HG03045 (cell line): ENCODE measurements around the gene NF1.
"Not testable (repeated sequence)": the region's sequence is repeated elsewhere in the genome, so short reads cannot be mapped to it uniquely, and the experiment has no call there.

Experiments
- ATAC-seq: cut with Tn5 transposase; IDR thresholded peaks from one replicate; pipeline ENCODE4 v1.9.1; 2021; ENCODE audit warnings: mild to moderate bottlenecking, moderate library complexity; ENCODE audit not compliant: unreplicated experiment

NF1 gene

DNA sequence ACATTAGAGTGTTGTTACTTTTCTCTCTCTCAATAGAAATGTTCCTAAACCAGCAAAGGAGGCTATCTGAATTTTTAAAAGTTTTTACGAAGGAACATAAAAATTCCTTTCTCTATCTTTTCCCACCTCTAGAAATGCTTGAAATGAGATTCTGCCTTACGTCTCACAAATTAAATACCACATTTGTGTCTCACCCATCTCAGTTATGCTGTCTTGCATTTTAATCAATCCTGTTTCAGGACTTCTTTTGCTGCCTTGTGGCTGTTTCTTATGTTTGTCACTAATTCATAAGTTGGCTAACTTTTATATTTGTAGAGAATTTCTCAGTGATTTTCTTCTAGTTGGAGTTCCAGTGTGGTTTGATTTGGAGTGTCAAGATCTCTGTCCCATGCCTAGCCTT is 198.8 kb downstream of the NF1 start:
- ATAC-seq: no peak

- ATAC-seq: no peak
Measured at GRCh38 chr17:31294231-31294630, 199.5 kb downstream of the NF1 start.

GRCh38 chr17:31294820-31295488 is 200.2 kb downstream of the NF1 start:
- no peak for ATAC-seq

DNA sequence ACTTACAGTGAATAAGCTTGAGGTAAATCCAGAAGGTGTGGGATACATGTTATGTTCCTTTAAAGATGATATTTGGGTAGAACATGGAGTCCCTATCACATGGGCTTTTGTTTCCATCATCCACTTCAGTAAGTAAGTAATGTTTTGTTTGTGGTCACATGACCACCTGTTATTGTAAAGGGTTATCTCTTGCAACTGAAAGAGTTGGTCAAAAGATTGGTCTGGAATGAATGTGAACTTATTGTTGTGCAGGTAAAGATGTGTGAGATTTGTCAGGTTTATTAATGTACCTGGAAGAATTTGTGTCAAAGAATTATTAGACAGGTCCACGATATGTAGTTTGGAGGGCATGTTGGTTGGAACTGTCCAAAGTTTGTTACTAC is 200.7 kb downstream of the NF1 start:
- no peak for ATAC-seq

DNA sequence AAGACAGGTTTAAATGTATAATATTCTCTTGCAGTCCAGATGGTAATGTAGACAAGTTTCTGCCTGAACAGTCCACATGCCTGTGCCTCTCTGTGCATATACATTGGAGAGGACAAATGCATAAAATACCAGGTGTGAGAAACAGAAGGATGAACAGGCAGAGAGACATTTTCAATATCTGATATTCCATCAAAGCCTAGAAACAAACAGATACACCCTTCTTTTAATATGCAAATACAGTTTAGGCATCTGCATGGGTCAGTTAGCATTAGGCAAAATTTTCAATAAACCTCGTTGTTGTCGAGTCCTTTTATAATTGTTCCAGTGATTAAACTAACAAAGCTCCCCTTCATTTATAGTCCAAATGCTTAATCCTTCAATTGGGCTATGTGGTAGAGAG is 201.4 kb downstream of the NF1 start:
- ATAC-seq: no peak

- no peak for ATAC-seq
Measured at GRCh38 chr17:31297090-31297489, 202.3 kb downstream of the NF1 start, which contains the start of gene OMG. Gene OMG, minus strand, starts transcription at chr17:31297239. Its CDS starts 908 bp downstream, at chr17:31296331.

- ATAC-seq: no peak
Measured at GRCh38 chr17:31299624-31300023, 204.8 kb downstream of the NF1 start.

DNA sequence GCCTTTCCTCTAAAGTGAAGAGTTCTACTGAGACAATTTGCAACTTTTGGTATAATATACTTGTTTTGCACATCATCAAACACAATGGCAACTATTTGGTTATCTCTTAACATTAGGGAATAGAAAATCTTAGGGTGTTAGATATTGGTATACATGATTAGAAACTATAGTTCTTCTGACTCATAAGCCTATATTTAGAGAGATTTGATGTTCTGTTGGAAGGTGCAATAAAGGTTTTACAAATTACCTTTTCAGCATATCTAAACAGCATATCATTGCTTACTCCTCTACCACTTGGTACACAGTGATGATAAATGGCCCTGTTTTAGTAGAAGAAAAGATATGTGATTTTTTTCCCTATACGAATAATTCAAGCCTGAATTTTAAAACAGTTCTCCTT is 212.9 kb downstream of the NF1 start:
- no peak for ATAC-seq

- no peak for ATAC-seq
Measured at GRCh38 chr17:31308372-31309334, 213.9 kb downstream of the NF1 start.

DNA sequence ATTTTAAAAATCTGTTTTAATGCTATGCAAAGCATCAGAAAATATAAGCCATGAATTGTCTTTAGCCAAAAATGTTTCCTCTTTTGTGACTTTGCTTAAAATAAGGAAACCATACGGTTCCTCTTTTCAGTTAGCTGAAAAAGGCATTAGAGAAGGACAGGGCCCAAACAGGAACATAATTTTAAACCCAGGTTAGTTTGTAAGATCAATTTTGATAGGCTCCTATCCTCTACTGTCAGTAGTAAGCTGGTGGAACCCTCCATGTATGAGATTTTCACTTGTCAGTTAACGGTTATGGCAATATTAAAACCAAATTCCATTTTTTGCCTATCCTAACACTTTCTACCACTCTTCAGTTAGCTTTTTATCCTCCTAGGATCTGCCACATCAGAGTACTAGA is 214.8 kb downstream of the NF1 start:
- ATAC-seq: no peak

DNA sequence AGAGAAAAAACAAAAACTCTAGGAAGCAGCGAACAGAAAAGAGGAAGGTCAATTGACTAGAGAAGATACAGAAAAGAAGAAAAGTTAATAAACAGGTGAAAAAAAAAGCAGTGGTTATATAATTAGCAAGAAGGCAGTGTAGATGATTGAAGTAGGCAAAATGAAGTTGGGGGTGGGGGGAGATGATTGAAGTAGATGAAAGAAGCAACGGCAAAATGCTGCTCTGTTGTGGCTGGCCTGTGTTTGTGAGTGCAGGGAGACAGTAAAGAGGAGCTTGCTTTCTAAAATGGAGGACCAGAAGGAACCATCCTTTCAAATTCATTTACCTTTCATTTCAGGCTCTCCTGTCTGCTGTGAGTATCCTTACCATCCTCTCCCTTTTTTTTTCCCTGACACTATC is 215.5 kb downstream of the NF1 start:
- ATAC-seq: no peak

DNA sequence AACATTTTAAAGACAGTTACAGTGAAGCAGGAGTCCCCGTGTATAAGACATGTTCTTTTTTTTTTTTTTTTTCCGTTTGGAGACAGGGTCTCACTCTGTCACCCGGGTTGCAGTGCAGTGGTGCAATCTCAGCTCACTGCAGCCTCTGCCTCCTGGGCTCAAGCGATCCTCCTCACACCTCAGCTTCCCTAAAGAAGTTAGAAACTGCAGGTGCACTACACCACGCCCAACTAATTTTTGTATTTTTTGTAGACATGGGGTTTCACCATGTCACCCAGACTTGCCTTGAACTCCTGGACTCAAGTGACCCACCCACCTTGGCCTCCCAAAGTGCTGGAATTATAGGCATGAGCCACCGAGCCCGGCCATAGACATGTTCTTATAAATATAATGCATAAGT is 216.1 kb downstream of the NF1 start:
- ATAC-seq: no peak

DNA sequence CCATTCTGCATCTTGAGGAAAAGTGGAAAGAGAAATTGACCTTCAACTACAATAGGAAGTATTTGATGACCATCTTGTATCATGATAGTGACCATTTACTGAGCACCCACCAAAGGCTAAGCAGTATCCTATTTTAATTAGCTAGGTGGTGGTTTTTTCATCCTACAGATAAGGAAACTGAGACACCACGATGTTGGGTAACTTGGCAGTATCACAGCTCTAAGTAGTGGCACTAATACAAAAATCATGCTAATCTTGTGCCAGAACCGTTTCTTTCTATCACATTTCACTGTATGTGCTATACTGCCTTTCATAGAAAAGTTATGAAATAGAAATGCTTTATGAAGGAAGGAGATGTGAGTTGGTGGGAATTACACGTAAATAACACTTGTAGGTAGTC is 216.7 kb downstream of the NF1 start:
- no peak for ATAC-seq

DNA sequence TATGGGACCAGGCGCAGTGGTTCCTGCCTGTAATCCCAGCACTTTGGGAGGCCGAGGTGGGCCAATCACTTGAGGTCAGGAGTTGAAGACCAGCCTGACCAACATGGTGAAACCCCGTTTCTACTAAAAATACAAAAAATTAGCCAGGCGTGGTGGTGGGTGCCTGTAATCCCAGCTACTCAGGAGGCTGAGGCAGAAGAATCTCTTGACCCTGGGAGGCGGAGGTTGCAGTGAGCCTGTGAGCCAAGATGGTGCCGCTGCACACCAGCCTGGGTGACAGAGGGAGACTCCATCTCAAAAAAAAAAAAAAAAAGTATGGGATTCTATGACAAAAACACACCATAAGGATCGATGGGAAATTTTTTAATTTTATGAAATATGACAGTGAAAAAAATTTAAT is 217.4 kb downstream of the NF1 start:
- not testable (repeated sequence) for ATAC-seq

GRCh38 chr17:31313982-31314781 is 219.4 kb downstream of the NF1 start, which contains the start of gene EVI2B:
Gene EVI2B, minus strand, starts transcription at chr17:31314054. Its CDS starts 8,445 bp downstream, at chr17:31305609.
- ATAC-seq: no peak

- no peak for ATAC-seq
Measured at GRCh38 chr17:31314782-31315100, 220.0 kb downstream of the NF1 start.

DNA sequence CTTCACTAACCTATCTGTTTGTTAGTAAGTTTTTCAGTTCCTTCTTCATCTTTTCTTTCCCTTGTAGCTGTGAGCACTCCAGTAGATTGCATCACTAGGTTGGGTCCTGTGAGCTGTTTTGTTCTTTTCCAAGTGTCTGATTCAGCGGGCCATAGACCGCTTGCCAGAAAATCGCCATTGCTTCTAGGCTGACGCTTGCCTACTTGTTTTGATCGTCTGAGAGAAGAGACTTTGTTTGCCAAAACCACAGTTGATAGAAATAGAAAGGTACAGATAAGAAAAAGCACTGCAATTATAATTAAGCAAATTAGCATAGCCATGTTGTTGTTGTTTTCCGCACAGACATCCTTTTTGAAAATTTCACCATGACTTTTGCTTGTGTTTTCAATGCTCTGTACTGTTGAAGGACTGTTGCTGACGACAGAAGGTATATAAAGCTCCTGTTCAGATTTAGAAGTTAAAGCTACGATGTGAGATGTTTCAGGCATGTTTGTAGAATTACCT is 223.6 kb downstream of the NF1 start:
- ATAC-seq: peak; percentile 40

- no peak for ATAC-seq
Measured at GRCh38 chr17:31318851-31319661, 224.3 kb downstream of the NF1 start.

DNA sequence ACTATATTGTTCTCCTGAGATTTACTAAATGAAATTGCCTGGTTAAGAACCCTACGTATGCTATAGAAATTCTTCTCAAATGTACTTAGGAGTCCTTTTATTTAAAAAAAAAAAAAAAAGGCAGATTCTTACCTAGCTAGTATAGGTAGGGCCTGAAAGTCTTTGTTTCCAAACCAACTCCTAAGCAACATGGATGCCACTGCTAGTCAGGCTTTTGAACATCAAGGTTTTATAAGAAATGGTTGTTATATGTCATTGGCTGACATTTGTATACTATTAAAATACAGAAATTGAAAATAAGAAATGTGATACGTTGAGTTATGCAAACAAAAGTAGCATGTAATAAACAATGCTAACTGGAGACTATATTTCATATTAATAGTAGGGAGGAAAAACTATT is 225.5 kb downstream of the NF1 start:
- no peak for ATAC-seq

GRCh38 chr17:31320791-31321190 is 226.0 kb downstream of the NF1 start:
- no peak for ATAC-seq
